GM18507 (cell line): ENCODE data around the gene ANKRD26.
A peak's percentile ranks its signal among the peaks of the same experiment; 100 is the strongest.
"Not testable (repeated sequence)": the region's sequence is repeated elsewhere in the genome, so short reads cannot be mapped to it uniquely, and the experiment has no call there.

Experiments used
- DNase-seq: peaks from one replicate; pipeline ENCODE4 v3.0.0; 2011; ENCODE audit warnings: low read depth; ENCODE audit not compliant: insufficient read length; ENCODE audit errors: extremely low spot score
- FAIRE-seq: peaks from 2 replicates; lab custom pipeline; 2011; peaks lifted over from hg19 to GRCh38; lab: Jason Lieb, UNC

The ANKRD26 gene

DNA sequence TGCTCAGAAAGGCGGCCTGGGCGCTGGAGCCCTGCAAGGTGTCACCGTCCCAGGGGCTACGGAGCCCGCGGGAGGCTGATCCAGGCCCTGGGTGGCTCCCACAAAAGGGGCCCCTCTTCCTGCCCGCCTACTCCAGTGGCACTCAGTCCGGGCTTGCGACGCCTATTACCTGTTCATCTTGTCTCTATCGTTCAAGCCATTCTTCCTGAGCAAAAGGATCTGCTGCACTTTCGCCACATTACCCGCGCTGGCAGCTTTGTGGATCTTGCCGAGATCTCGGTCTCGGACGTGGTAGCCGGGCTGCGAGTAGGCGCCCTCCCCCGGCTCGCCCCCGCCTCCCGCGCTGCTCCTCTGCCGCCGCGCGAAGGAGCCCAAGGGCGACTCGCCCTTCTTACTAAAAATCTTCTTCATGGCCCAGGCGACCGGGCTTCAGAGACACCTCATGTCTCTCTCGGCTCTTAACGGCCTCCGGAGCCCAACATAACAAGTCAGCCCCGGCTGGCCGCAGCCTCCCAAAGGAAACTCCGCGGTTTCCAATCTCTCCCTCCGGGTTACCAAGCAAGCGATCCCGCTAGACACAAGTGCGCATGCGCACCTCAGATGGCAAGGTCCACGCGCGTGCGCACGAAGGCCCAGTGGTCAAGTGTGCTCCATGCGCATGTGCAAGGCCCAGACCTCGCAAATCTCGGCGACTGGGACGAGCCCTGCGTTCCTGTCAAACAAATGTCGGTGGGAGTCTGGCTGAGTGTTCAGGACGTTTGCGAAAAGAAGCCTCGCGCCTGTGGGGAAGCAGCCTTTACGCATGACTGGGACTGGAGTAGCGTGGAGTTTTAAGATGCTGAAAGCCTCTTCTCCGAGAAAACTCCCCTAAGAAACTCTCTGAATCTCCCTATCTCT is at the start of gene ANKRD26:
ANKRD26 (minus strand) TSS at position 579 of the 897 bp plus-strand sequence; CDS start at position 411, 168 bp downstream.
- FAIRE-seq, result peak; percentile 93
- peak; percentile 93 for DNase-seq

DNA sequence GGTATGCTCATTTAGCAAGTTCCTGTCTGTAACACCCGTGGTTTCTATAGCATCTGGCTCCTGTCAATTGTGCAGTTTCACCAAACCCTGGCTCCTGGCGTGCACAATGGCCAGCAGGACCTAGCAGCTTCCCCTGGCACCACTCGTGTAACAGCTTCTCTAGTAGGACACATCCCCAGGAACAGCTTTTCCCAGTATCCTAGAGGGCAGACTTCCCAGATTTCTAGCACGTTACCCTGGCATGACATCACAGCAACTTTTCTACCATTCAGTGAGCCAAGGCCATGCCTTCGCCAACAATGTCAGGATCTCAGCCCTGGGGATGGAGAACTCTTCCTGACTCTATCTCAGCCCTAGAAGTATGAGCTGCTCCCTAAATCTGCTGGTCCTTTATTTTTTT is 47.4 kb upstream of the ANKRD26 start:
- no peak for FAIRE-seq
- DNase-seq, result no peak

GRCh38 chr10:27145937-27146336 is 45.6 kb upstream of the ANKRD26 start:
- no peak for FAIRE-seq

GRCh38 chr10:27143686-27144085 is 43.4 kb upstream of the ANKRD26 start:
- DNase-seq, result no peak
- FAIRE-seq, result no peak

More at GRCh38 chr10:27145937-27146336, 45.6 kb upstream of the ANKRD26 start:
- DNase-seq, result no peak

DNA sequence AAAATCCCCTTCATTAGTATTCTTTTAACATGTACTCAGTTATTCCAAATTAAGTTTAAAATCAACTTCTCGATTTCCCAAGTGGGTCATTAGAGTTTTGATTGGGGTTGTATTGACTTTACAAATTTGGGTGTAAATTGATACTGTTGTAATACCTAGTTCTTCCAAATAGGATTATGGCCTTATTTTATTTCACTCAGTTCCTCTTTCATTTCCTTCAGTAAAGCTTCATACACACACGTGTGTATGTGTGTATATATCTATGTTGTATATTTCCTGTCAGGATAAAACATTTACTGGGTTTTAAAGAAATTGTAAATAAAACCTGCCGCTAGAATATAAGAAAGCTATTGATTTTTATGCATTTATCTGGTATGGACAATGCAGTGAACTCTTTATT is 38.0 kb upstream of the ANKRD26 start:
- FAIRE-seq (no peak), DNase-seq (no peak)

- DNase-seq, result no peak
- FAIRE-seq, result no peak
These were observed 34.1 kb upstream of the ANKRD26 start for GRCh38 chr10:27134371-27134770.

GRCh38 chr10:27108165-27108564 is 7.9 kb upstream of the ANKRD26 start:
- FAIRE-seq, result no peak

GRCh38 chr10:27104919-27105318 is 4.6 kb upstream of the ANKRD26 start:
- FAIRE-seq, result no peak

More at GRCh38 chr10:27108165-27108564, 7.9 kb upstream of the ANKRD26 start:
- DNase-seq, result no peak

DNA sequence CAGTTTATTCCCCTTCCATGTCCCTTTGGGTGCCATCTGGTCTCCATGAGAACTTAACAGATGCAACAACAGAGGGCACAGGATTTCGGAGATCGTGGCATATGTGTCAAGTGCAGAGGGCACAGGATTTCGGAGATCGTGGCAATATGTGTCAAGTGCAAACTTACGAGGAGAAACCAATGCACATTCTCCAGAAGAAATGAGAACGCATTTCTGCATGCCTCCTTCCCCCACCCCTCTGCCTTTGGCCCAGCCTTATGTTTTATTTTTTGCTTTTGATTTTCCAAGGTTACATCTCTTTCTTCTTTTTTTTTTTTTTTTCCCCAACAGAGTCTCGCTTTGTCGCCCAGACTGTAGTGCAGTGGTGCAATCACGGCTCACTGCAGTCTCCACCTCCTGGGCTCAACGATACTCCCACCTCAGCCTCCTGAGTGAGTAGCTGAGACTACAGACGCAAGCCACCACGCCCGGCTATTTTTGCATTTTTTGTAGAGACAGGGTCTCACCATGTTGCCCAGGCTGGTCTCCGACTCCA is 586 bp upstream of the ANKRD26 start:
- FAIRE-seq (no peak), DNase-seq (no peak)

More at GRCh38 chr10:27104919-27105318, 4.6 kb upstream of the ANKRD26 start:
- no peak for DNase-seq

DNA sequence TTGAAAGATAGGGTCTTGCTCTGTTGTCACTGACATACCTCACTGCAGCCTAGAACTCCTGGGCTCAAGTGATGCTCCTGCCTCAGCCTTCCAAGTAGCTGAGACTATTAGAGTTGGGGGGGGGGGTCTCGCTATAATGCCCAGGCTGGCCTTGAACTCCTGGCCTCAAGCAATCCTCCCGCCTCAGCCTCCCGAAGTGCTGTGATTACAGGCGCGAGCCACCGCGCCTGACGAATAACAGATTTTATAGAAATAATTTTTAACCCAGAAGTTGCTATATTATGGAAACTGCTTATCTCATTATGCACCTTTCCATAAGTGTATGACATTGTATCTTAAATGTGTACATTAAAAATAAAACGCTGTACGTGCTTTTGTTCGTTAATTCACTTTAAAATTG is 846 bp downstream of the ANKRD26 start:
- DNase-seq, result no peak
- FAIRE-seq, result no peak

DNA sequence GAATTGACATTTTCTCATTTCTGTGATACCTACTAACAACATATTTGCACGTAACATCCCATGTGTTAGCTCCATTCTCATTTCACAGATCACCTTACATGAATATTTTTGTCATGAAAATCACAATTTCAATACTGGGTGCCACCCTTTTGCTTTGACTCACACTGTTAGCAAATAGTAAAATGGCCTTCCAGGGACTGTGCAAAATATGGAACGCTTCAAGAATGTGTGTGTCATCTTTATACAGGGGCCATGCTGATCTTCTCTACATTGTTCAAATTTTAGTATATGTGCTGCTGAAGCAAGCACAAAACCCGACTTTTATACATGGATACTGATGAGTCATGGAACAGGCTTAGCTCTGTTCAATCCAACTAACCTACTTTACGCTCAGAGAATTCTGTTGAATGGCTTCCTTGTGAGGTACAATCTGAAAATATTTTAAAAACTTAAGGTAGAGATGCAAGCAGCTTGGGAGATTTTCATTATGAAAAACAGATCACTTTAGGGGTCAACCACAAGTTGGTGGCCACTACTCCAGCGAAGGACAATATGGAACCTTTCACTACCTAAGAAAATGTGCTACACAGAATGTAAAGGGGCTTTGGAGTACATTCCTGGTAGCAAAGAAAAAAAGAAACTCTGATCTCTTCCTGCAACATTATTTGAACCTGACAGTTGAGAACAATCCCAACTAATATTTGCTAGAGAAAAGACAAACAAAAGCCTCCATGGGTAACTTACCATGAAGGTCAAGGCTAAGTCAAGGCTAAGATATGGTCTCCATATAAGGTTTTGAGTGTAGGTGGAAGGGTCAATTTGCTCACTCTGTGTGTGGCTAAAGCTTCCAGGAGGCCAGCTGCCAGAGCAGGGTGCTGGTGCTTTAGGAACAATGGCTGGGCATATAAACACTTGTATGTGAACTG is 11.9 kb downstream of the ANKRD26 start:
- FAIRE-seq (no peak), DNase-seq (no peak)

DNA sequence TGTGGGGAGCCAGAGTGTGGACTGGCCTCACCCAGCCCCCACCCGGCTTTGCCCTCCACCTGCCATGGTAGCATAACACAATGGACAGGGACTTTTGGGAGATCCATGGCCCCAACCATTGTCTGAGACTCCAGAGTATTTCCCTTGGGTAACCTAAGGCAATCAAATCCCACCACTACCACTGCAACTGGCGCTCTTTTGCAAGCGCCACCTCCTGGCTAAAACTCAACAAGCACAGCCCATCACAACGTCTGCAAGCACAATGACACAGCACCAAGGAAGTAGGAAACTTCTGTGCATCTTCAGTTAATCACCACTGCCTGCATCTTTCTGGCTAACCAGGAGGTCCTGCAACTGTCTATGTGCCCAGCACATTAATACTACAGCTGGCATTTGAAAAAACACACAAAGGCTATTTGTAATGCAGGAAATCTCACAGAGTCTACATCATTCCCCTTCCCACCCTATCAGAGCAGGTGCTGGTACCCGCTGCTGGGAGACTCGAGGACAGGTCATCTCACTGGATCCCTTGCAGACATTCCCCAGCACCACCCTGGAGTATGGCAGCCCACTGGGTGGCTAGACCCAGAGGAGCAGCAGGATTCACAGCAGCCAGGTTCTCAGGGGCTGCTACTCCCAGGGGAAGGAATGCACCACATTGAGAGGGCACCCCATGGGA is 27.7 kb downstream of the ANKRD26 start:
- no peak for DNase-seq

DNA sequence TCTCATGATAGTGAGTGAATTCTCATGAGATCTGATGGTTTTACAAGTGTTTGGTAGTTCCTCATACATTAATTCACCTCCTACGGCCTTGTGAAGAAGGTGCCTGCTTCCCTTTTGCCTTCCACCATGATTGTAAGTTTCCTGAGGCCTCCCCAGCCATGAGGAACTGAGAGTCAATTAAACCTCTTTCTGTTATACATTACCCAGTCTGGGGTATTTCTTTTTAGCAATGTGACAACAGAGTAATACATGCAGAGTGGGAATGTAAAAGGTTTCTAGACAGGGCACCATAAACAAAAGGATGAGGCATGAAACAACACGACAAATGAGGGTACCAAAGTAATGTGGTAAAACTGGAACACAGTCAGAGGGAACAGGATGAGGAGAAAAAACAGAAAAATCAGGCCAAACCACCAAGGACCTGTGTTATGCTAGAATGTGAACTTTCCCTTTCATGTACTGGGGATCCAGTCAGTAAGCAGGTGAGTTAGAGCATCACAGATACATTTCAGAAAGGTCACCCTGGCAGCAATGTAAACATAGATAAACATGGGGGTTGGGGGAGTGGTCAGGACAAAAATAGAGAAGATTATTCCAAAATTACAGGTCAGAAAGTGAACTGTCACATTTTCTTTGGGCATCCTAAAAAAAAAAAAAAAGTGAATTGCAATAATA is 31.9 kb downstream of the ANKRD26 start:
- FAIRE-seq, result peak; percentile 53
- no peak for DNase-seq

More for the DNA sequence above, 27.7 kb downstream of the ANKRD26 start:
- FAIRE-seq, result no peak

DNA sequence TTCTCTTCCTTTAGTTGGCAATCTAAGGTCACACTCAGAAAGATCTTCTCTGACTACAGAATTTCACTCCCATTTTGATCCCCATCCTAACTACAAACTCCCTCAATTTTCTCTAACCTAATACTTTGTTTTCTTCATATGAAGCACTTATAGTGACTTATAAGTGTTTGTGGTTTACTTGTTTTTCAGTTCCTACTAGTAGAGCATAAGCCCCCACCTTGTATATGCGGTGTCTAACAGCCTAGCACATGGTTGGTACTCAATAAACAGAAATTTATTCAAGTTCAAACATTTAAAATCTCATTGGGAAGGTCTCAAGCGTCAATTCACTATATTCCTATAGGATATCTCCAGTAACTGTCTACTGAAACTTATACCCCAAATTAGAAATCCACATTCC is 35.2 kb downstream of the ANKRD26 start:
- FAIRE-seq (no peak), DNase-seq (no peak)

DNA sequence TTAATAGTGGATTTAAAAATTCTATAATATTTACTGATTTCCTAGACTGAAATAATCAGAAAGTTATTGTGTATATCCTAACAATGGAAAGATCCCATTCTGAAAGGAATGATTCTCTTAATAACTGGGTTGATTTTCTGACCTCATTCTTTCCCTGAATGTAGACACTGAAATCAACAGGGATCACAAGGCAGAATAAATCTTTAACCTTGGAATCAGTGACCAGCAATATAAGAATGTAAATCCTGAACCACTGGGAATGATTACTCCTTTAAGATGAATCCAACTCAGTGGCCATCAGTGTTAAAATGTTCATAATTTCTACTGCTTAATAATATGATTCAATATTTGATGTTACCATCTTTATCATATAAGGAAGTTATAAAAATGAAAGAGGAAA is 47.6 kb downstream of the ANKRD26 start:
- FAIRE-seq, result no peak

DNA sequence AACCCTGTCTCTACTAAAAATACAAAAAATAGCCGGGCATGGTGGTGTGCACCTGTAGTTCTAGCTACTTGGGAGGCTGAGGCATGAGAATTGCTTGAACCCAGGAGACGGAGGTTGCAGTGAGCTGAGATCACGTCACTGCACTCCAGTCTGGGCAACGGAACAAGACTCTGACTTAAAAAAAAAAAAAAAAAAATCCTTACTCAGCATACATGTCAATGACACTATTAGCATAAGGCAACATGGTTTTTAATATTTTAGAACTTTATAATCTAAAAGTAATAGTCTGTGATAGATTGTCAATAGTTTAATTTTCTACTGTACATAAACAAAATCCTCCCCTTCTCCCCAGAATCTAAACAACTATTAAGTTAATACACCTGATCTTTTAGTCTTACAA is 55.0 kb downstream of the ANKRD26 start:
- not testable (repeated sequence) for FAIRE-seq, DNase-seq

More for the DNA sequence above, 47.6 kb downstream of the ANKRD26 start:
- no peak for DNase-seq

- DNase-seq, result no peak
- no peak for FAIRE-seq
These were observed 59.1 kb downstream of the ANKRD26 start for GRCh38 chr10:27041196-27041595.

DNA sequence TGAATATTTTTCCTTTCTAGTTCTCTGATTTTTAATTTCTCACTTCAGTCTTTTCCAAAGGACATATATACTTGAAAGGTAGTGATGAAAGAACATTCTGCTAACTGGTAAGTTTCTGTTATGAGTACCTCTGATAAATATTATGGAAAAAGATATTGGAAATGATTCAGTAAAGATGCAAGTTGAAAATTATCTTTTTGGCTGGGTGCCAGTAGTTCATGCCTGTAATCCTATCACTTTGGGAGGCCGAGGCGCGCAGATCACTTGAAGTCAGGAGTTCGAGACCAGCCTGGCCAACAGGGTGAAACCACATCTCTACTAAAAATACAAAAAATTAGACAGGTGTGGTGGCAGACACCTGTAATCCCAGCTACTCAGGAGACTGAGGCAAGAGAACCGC is 62.1 kb downstream of the ANKRD26 start:
- FAIRE-seq (no peak), DNase-seq (no peak)

- no peak for DNase-seq
- no peak for FAIRE-seq
These were observed 65.1 kb downstream of the ANKRD26 start for GRCh38 chr10:27035163-27035562.
